KBM-7 (cell line): ENCODE measurements around the gene TUFT1.
"Not testable (repeated sequence)": the region's sequence is repeated elsewhere in the genome, so short reads cannot be mapped to it uniquely, and the experiment has no call there.

Source experiments
- DNase-seq: peaks from one replicate; pipeline ENCODE4 v3.0.0-alpha.2; 2015
- in situ Hi-C: fragments of 300-500 bp; cut with MboI; formaldehyde crosslinking; loops from 2 replicates; pipeline ENCODE4 v1.14.3; 2020; ENCODE audit warnings: low sequenced_read_pairs, low pct_unique_long_range_greater_than_20kb, mixed read lengths

The TUFT1 gene

GRCh38 chr1:151568626-151569088 is 28.5 kb downstream of the TUFT1 start:
- in situ Hi-C loops = no loop called here
- DNase-seq = no peak

DNA sequence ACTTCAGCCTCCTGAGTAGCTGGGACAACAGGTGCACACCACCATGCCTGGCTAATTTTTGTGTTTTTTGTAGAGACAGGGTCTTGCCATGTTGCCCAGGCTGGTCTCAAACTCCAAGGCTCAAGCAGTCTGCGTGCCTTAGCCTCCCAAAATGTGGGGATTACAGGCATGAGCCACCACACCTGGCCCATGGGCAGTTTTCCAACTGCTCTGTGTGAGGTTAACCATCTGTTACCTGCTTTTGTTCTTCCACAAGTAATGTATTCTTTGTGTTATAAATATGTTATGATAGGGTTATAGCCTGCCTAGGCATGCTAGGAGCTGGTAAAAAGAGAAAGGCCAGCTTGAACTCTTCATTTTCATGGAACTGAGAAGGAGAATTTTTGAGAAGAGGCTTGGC is 30.7 kb downstream of the TUFT1 start:
- in situ Hi-C loops = no loop called here
- no peak for DNase-seq

DNA sequence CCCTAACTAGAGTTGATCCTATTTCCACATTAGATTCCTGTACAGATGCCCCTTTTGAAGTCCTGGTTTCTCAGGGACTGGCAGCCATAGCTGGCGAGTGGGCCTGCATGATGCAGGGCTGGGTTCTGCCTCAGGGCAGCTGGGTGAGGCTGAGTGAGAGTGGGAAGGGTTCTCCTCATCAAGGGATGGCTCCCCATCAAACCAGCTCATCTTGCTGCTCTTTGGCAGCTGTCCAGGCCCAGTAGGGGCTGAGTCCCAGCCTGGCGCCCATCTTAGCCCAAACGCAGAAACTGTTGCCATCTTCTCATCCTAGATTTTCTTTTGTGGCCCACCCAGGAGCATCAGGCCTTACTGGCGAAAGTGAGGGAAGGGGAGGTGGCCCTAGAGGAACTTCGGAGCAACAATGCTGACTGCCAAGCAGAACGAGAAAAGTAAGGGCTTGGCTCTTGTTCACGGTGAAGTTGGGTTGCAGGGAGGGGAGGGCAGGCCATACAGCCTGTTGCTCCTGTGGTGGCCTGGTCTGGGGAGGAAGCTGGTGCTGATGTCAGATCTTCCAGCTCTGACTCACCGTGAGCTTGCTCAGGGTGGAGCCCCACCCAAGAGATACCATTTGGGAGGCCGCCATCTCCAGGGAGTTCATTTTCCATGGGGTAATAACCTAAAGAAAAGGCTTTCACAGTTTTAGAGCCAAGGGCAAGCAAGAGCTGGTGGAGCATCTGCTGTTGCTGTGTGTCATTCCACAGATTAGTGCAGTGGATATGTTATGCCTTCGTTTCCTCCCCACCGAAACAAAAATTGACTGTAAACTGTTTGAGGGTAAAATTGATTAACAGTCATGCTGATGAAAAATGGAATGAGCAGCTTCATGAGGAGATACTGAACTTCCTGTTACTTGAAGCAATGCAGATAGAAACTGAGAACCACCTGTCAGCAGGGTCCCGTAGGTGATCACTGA is 34.7 kb downstream of the TUFT1 start:
- in situ Hi-C loops = no loop called here
- DNase-seq = no peak

GRCh38 chr1:151577173-151577572 is 37.1 kb downstream of the TUFT1 start:
- no peak for DNase-seq
- in situ Hi-C loops = no loop called here

- DNase-seq = no peak
- in situ Hi-C loops = no loop called here
Observed at GRCh38 chr1:151578941-151579340, 38.8 kb downstream of the TUFT1 start.

- in situ Hi-C loops = no loop called here
- DNase-seq = no peak
Observed at GRCh38 chr1:151579436-151580225, 39.5 kb downstream of the TUFT1 start.

- in situ Hi-C loops = no loop called here
Observed at GRCh38 chr1:151581451-151581850, 41.3 kb downstream of the TUFT1 start.

GRCh38 chr1:151581921-151582320 is 41.8 kb downstream of the TUFT1 start:
- DNase-seq = no peak
- in situ Hi-C loops = no loop called here

More at GRCh38 chr1:151581451-151581850, 41.3 kb downstream of the TUFT1 start:
- no peak for DNase-seq

DNA sequence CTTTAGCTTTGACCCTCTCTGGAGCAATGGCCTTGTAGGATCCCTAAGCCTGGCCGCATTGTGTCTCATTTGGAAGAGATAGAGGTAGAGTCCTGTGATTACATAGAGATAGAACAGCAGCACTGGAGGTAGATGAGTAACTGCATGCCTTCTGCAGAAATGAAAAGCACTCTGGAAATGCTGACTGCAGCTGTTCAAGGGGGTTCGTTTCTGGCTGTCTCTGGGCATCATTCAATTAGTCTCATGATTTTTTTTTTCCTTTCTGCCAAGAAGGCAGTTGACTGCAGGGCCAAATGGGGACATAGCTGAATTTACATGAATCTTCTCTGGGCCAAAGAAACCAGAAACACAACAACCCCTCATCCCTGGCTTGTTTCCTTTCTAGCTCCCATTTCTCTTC is 43.7 kb downstream of the TUFT1 start:
- in situ Hi-C loops = no loop called here
- DNase-seq = no peak

- no peak for DNase-seq
- in situ Hi-C loops = no loop called here
Observed at GRCh38 chr1:151584278-151584677, 44.2 kb downstream of the TUFT1 start.

GRCh38 chr1:151584780-151585179 is 44.7 kb downstream of the TUFT1 start:
- in situ Hi-C loops = no loop called here
- DNase-seq = no peak

DNA sequence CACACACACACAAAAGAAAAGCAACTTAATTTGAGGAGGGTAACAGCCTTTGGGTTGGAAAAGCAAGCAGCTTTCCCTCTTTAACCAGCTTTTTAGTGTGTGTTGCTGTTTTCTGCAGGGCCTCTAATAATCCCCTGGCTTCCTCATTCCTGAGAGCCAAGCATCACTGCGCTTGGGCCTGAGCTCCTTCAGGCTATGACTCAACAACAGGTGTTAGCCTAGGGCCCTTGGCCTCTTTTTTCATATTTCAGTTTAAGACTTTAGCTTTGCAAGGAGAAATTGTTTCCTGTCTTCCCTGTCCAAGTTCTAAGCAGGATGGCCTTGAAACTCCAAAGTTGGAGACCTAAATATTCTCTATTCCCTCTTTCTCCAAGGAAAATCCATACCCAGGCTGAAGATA is 45.5 kb downstream of the TUFT1 start:
- peak; percentile 50 for DNase-seq

DNA sequence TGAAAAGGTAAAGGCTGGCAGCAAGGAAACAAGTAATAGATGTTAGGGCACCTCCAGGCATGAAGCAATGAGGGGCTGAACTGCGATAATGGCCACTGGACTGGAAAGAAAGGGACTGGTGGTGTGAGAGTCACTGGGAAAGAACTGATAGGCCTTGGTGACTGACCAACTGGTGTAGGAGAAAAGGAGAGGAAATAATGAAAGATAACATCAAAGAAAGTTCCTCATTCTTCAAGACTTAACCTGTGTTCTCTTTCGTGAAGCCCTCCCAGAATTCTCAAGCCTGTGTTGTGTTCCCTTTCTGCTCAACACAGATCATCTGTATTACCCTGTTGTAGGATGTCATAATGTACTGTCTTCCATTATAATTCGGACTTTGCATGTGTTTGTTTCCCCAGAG is 50.9 kb downstream of the TUFT1 start:
- in situ Hi-C loops = no loop called here

More for the DNA sequence above, 45.5 kb downstream of the TUFT1 start:
- in situ Hi-C loops = no loop called here

DNA sequence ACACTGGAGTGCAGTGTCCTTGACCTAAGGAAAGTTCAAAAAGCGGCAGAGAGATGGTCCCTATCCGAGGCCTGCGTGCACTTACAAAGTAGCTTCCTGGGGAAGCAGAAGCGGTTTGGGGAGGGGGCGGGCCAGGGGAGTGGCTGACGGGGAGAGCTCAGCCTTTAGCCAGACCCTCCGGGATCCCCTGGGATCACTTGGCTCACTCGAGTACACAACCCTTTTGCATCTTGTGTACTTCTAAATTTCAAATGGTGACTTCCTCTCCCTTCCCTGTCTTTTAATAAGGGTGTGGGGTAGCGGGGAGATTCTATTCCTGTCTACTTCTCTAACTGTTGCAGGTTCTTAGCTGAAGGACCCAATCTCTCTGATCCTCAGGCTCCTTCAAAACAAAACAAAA is 53.6 kb downstream of the TUFT1 start:
- in situ Hi-C loops = no loop called here
- DNase-seq = no peak

More for the DNA sequence above, 50.9 kb downstream of the TUFT1 start:
- no peak for DNase-seq

- peak; percentile 86 for DNase-seq
- in situ Hi-C loops = no loop called here
Observed at GRCh38 chr1:151594143-151594625, 54.1 kb downstream of the TUFT1 start.

- in situ Hi-C loops = no loop called here
Observed at GRCh38 chr1:151596166-151596953, 56.3 kb downstream of the TUFT1 start.

DNA sequence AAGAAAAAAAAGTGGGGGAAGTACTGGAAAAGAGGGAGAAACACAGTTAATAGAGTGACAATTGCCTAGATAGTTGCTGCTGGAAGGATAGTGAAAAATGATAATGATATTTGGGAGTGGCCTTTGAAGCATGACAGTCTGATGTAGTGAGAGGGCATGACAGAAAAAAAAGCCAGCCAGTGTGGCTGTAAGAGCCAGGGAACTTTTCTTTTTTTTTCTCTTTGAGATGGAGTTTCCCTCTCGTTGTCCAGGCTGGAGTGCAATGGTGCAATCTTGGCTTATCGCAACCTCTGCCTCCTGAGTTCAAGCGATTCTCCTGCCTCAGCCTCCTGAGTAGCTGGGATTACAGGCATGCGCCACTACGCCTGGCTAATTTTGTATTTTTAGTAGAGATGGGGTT is 62.4 kb downstream of the TUFT1 start:
- DNase-seq, in situ Hi-C loops: not testable (repeated sequence)

More at GRCh38 chr1:151596166-151596953, 56.3 kb downstream of the TUFT1 start:
- DNase-seq = no peak

GRCh38 chr1:151604291-151604690 is 64.2 kb downstream of the TUFT1 start:
- in situ Hi-C loops = no loop called here

GRCh38 chr1:151606384-151606783 is 66.3 kb downstream of the TUFT1 start:
- no peak for DNase-seq
- in situ Hi-C loops = no loop called here

More at GRCh38 chr1:151604291-151604690, 64.2 kb downstream of the TUFT1 start:
- DNase-seq = no peak
